WI38 (cell line): ENCODE results near the gene TMIGD3.
"Not testable (repeated sequence)": the region's sequence is repeated elsewhere in the genome, so short reads cannot be mapped to it uniquely, and the experiment has no call there.

ENCODE experiments used
- H3K4me3 ChIP-seq: 2 replicates; pipeline ENCODE4 v1.5.1; 2011; ENCODE audit warnings: low read depth, mild to moderate bottlenecking, control low read depth, low read length
- TF ChIP-seq, protein P1 (sequence below): IDR thresholded peaks from 2 replicates; pipeline ENCODE4 v1.5.1; 2012; ENCODE audit warnings: low read depth, mild to moderate bottlenecking, control low read depth, low read length

The TMIGD3 gene

DNA sequence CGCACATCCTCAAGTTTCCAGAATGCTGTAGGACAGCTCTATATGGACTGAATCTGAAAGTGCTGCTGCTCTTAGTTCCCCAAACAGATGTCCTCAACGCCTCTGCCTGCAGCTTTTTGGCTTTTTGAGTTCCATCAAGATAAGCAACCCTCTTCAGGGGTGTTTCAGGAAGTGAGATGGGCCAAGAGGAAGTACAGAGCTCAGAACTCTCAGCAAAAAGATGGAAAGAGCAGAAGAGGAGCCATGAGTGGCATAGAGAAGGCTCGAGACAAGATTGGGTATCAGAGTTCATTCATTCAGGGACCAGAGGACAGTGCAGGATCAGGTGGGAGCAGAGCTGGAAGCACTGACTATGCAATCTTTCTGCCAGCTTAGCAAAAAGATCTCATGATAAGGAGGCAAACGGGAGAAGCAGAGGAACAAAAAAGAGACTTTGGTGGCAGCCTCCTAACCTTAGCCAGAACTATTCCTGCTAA is at the start of gene TMIGD3, which contains the start of gene ADORA3:
Gene TMIGD3, minus strand, starts transcription at position 49 of the 476 bp plus-strand sequence. CDS start 279 bp downstream, outside the sequence.
Gene ADORA3, minus strand, starts transcription at position 49 of the 476 bp plus-strand sequence. CDS start 279 bp downstream, outside the sequence.
- no peak within 1 kb of the TSS for H3K4me3 ChIP-seq
- TF ChIP-seq, protein P1, sequence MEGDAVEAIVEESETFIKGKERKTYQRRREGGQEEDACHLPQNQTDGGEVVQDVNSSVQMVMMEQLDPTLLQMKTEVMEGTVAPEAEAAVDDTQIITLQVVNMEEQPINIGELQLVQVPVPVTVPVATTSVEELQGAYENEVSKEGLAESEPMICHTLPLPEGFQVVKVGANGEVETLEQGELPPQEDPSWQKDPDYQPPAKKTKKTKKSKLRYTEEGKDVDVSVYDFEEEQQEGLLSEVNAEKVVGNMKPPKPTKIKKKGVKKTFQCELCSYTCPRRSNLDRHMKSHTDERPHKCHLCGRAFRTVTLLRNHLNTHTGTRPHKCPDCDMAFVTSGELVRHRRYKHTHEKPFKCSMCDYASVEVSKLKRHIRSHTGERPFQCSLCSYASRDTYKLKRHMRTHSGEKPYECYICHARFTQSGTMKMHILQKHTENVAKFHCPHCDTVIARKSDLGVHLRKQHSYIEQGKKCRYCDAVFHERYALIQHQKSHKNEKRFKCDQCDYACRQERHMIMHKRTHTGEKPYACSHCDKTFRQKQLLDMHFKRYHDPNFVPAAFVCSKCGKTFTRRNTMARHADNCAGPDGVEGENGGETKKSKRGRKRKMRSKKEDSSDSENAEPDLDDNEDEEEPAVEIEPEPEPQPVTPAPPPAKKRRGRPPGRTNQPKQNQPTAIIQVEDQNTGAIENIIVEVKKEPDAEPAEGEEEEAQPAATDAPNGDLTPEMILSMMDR = no peak

DNA sequence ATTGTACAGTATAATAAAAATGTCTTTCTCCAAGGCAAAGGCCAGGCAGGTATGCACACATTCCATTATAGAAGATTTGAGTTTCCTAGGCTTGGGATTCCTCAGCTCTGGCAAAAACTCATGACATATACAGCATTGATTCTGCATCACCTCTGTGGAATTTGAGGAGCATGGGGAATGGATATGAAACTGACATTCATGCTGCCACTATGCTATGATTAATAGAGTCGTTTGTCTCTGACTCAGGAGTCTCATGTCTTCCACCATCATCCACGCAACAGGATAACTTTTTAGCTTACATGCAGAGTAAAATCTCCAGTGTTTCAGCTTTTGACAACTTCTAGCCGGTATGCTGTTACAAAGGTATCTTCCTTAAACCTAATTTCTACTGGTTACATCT is 49.8 kb upstream of the TMIGD3 start:
- TF ChIP-seq, protein P1 = no peak
- H3K4me3 ChIP-seq = no peak overlapping the region

DNA sequence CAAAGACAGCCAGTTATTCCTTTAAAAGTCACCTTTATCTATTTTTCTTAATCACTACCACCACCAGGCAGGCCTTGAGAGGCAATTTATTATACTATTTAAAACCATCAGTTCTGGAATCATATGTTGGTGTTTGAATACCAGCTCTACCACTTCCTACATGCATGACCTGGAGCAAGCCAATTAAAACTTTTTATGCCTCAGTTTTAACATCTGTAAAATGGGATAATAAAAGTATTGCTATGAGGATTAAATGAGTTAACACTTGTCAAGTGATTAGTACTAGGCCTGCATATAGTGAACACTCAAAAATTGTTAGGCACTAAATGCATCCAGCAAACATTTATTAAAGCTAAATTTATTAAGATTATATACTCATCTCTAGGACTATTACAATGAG is 49.2 kb upstream of the TMIGD3 start:
- TF ChIP-seq, protein P1 = no peak
- no peak overlapping the region for H3K4me3 ChIP-seq

DNA sequence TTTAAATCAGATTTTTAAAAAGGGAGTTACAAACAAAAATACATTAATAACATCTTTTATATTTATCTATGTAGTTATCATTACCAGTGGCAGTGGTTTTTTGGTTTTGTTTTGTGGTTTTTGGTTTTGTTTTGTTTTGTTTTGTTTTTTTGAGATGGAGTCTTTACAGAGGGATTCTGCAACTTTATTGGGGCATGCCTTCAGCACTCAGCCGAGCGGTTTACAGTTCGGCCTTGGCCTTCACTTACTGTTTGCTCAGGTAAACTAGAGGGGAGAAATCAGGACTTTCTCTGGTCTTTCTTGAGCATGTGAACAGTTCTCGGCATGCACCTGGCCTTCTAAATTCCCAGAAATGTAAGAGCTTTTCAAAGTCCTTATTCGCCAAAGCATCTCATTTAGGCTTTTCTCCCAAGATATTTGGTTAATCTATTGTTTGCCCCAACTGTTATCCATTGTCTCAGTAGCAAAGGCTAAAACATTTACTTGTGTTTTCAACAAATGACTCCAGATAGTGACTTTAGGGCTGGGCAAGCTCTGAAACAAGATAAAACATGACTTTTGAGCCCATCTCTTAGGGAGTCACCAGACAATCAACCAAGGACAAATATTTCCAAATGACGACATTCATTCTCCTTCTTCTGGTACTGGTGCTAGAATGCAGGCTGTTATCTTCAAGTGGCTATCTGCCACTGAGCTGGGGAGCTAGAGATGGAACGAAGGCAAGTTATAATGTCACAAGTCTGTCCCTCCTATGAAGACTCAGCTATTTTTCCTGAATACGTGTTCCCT is 48.4 kb upstream of the TMIGD3 start:
- no peak overlapping the region for H3K4me3 ChIP-seq
- TF ChIP-seq, protein P1 = no peak

DNA sequence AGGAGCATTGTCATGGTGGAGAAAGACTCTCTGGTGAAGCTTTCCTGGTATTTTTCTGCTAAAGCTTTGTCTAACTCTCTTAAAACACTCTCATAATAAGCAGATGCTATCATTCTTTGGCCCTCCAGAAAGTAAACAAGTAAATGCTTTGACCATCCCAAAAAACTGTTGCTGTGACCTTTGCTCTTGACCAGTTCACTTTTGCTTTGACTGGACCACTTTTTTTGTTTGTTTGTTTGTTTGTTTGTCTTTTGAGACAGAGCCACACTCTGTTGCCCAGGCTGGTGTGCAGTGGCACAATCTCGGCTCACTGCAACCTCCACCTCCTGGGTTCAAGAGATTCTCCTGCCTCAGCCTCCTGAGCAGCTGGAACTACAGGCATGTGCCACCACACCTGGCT is 44.4 kb upstream of the TMIGD3 start:
- not testable (repeated sequence) for H3K4me3 ChIP-seq

DNA sequence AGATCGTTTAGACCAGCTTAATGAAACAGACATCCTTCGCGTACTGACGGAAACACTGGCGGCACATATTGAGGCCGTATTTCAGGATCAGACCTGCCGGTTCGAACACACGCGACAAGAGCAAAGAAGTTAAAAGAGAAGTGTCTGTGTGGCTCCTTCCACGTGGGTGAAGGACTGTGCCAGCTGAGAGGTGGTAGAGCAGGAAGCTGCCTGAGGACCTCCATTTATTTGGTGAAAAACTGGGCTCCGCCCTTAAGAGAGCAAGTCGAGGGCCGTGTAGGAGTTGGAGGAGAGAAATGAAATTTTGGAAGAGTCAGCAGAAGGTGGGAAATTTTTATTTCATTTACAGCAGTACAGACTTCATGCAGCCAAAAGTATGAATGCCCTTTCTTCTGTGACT is 38.8 kb upstream of the TMIGD3 start:
- TF ChIP-seq, protein P1 = no peak
- H3K4me3 ChIP-seq = no peak overlapping the region

DNA sequence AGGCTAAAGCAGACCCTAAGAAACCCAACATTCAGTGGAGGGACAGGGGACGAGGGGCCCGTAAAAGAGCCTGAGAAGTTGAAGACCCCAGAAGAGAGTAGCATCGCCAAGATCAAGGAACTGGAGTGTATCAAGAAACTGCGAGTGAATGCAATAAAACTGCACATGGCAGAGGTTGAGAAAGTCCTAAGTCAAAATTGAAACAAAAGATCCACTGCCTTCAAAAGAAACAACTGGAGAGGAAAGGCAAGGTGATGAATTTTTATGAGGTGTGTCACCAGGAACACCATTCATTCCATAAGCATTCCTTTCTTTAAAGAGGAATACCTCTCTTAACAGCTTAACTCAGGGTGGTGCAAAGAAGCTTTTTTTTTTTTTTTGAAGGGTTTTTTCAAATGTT is 38.3 kb upstream of the TMIGD3 start:
- no peak overlapping the region for H3K4me3 ChIP-seq

More for the DNA sequence above, 38.3 kb upstream of the TMIGD3 start:
- TF ChIP-seq, protein P1 = no peak
